Mesothelial cell of epicardium (in vitro differentiated cells): Measurements from ENCODE around the gene VAT1L. TPM values are rescaled to one million over a fixed set of nuclear protein-coding genes. Genes with fewer than 3 reads are reported as not detected.
A peak's percentile ranks its signal among the peaks of the same experiment; 100 is the strongest.

Experiments used
- DNase-seq, 2 experiments: peaks; one replicate each; pipeline ENCODE4 v3.0.0; 2021; ENCODE audit warnings: low spot score in 2 of 2; ENCODE audit not compliant: unreplicated experiment in 2 of 2
- H3K27ac Mint-ChIP-seq: 2 replicates; pipeline ENCODE4 v1.8.0; 2021; ENCODE audit warnings: mixed read lengths
- H3K27me3 Mint-ChIP-seq: 2 replicates; pipeline ENCODE4 v1.8.0; 2021; ENCODE audit warnings: low read depth, mixed read lengths
- H3K36me3 Mint-ChIP-seq: 2 replicates; pipeline ENCODE4 v1.8.0; 2021; ENCODE audit warnings: mixed read lengths
- H3K4me1 Mint-ChIP-seq: 2 replicates; pipeline ENCODE4 v1.8.0; 2021; ENCODE audit warnings: mixed read lengths
- H3K4me3 Mint-ChIP-seq: 2 replicates; pipeline ENCODE4 v1.8.0; 2021; ENCODE audit warnings: mild to moderate bottlenecking, moderate library complexity, mixed read lengths
- H3K9me3 Mint-ChIP-seq: 2 replicates; pipeline ENCODE4 v1.8.0; 2021; ENCODE audit warnings: mixed read lengths
- CTCF ChIP-seq: fragments of 200-600 bp; sonication (generic); IDR thresholded peaks from one replicate; pipeline ENCODE4 v1.5.0; 2021; ENCODE audit warnings: antibody characterized with exemption; ENCODE audit not compliant: unreplicated experiment
- total RNA-seq: library from RNA; stranded (reverse); gene quantifications from 3 replicates; pipeline ENCODE4 v1.2.1, GENCODE V29; 2021

The VAT1L gene
- total RNA-seq, 1 donor from 2014 or later, result 6.3 TPM

- no peak for DNase-seq
- Mint-ChIP-seq H3K4me3 (no peak overlapping the region), H3K27ac (no peak overlapping the region), H3K27me3 (no peaks in the 10 kb centered on the region), H3K9me3 (no peaks in the 10 kb centered on the region), H3K36me3 (no peaks in the 10 kb centered on the region), H3K4me1 (peaks cover 36% of the 10 kb centered on the region)
- no peak for TF ChIP-seq CTCF
These were observed 78.4 kb downstream of the VAT1L start for GRCh38 chr16:77866752-77867151.

- Mint-ChIP-seq H3K27me3 (no peaks in the 10 kb centered on the region), H3K9me3 (no peaks in the 10 kb centered on the region), H3K4me3 (no peak overlapping the region), H3K4me1 (peaks cover 36% of the 10 kb centered on the region), H3K27ac (no peak overlapping the region), H3K36me3 (no peaks in the 10 kb centered on the region)
- TF ChIP-seq CTCF, result no peak
- DNase-seq, result no peak
These were observed 79.7 kb downstream of the VAT1L start for GRCh38 chr16:77868052-77868451.

- no peak for DNase-seq
- no peak for TF ChIP-seq CTCF
- no peaks in the 10 kb centered on the region for H3K9me3 Mint-ChIP-seq
- H3K36me3 Mint-ChIP-seq, result no peaks in the 10 kb centered on the region
- peaks cover 36% of the 10 kb centered on the region for H3K4me1 Mint-ChIP-seq
- no peaks in the 10 kb centered on the region for H3K27me3 Mint-ChIP-seq
- no peak overlapping the region for H3K27ac Mint-ChIP-seq
- H3K4me3 Mint-ChIP-seq, result no peak overlapping the region
These were observed 80.1 kb downstream of the VAT1L start for GRCh38 chr16:77868478-77868877.

GRCh38 chr16:77869997-77870813, 81.8 kb downstream of the VAT1L start:
- Mint-ChIP-seq H3K36me3 (no peaks in the 10 kb centered on the region), H3K9me3 (peaks cover 3% of the 10 kb centered on the region), H3K27me3 (no peaks in the 10 kb centered on the region), H3K4me3 (no peak overlapping the region), H3K27ac (peak overlapping the region; percentile 85), H3K4me1 (peaks cover 40% of the 10 kb centered on the region)
- DNase-seq, result no peak
- TF ChIP-seq CTCF, result no peak

GRCh38 chr16:77871932-77872331, 83.6 kb downstream of the VAT1L start:
- no peak overlapping the region for H3K4me3 Mint-ChIP-seq
- H3K36me3 Mint-ChIP-seq, result no peaks in the 10 kb centered on the region
- DNase-seq, result no peak
- TF ChIP-seq CTCF, result no peak
- peaks cover 26% of the 10 kb centered on the region for H3K4me1 Mint-ChIP-seq
- H3K27ac Mint-ChIP-seq, result no peak overlapping the region
- H3K27me3 Mint-ChIP-seq, result no peaks in the 10 kb centered on the region
- H3K9me3 Mint-ChIP-seq, result peaks cover 3% of the 10 kb centered on the region
